Activated T-cell treated with anti-CD3 and anti-CD28 coated beads, Interleukin-2, amount 50 U/mL, for 4 hours (primary cell): Measurements from ENCODE around the gene BBS4. TPM values are rescaled to one million over a fixed set of nuclear protein-coding genes. Genes with fewer than 3 reads are reported as not detected.
"Not testable (repeated sequence)": the region's sequence is repeated elsewhere in the genome, so short reads cannot be mapped to it uniquely, and the experiment has no call there.

ENCODE experiments used
- ATAC-seq, 2 donors: fragments of 200-7000 bp; cut with Tn5 transposase; one replicate each; pipeline ENCODE4 v1.10.0; 2021
- DNase-seq: peaks from one replicate; pipeline ENCODE4 v3.0.0-alpha.2; 2020
- H3K27me3 Mint-ChIP-seq: one replicate; pipeline ENCODE4 v1.8.0; 2021; ENCODE audit warnings: low read depth, mixed read lengths
- H3K36me3 Mint-ChIP-seq: one replicate; pipeline ENCODE4 v1.8.0; 2022; ENCODE audit warnings: mixed read lengths; ENCODE audit not compliant: insufficient read depth
- H3K4me1 Mint-ChIP-seq: one replicate; pipeline ENCODE4 v1.8.0; 2021; ENCODE audit warnings: low read depth, mixed read lengths
- H3K4me3 Mint-ChIP-seq: one replicate; pipeline ENCODE4 v1.8.0; 2021; ENCODE audit warnings: mild to moderate bottlenecking, moderate library complexity, mixed read lengths
- H3K9me3 Mint-ChIP-seq: one replicate; pipeline ENCODE4 v1.8.0; 2021; ENCODE audit warnings: mixed read lengths
- total RNA-seq, 3 donors: library from RNA; stranded (reverse); gene quantifications; one replicate each; pipeline ENCODE4 v1.2.1, GENCODE V29; 2021

BBS4 gene
- total RNA-seq, 3 donors from 2014 or later, result 12.1 to 16.5 (median 15.0) TPM

- Mint-ChIP-seq H3K9me3 (no peaks in the 10 kb centered on the region), H3K4me3 (no peak overlapping the region), H3K4me1 (no peaks in the 10 kb centered on the region), H3K27me3 (peaks cover 24% of the 10 kb centered on the region), H3K36me3 (no peaks in the 10 kb centered on the region)
- DNase-seq (no peak), ATAC-seq (no peak)
These were observed 9.2 kb upstream of the BBS4 start for GRCh38 chr15:72676838-72677237.

DNA sequence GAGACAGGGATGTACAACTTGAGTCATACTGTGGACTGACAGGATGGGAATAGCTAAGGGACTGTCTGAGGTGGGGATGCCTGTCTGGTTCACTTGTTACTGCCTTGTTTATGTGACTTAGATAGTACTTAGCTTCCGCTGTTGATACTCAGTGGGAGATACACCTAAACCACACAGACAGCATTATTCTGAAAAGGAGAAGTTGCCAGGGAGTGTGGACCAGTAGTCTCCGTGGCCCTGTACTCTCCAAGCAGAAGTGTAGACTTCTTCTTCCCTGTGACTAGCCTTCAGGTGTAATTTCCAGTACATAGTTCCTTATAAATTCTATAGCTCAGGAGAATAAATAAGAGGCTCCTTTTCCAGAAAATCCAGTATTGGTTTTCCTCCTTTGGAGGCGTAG is 5.1 kb upstream of the BBS4 start:
- no peak for ATAC-seq

GRCh38 chr15:72682772-72683171 is 3.2 kb upstream of the BBS4 start:
- ATAC-seq, result no peak
- Mint-ChIP-seq H3K4me3 (no peak overlapping the region), H3K9me3 (no peaks in the 10 kb centered on the region), H3K27me3 (peaks cover 11% of the 10 kb centered on the region), H3K4me1 (peaks cover 9% of the 10 kb centered on the region), H3K36me3 (no peaks in the 10 kb centered on the region)
- no peak for DNase-seq

More for the DNA sequence above, 5.1 kb upstream of the BBS4 start:
- no peaks in the 10 kb centered on the region for H3K9me3 Mint-ChIP-seq
- H3K27me3 Mint-ChIP-seq, result peaks cover 23% of the 10 kb centered on the region
- no peak overlapping the region for H3K4me3 Mint-ChIP-seq
- H3K36me3 Mint-ChIP-seq, result no peaks in the 10 kb centered on the region
- DNase-seq, result no peak
- H3K4me1 Mint-ChIP-seq, result no peaks in the 10 kb centered on the region

- H3K27me3 Mint-ChIP-seq, result peaks cover 2% of the 10 kb centered on the region
- H3K9me3 Mint-ChIP-seq, result no peaks in the 10 kb centered on the region
- no peak for DNase-seq
- peak overlapping the region; percentile 95 for H3K4me3 Mint-ChIP-seq
- peaks cover 9% of the 10 kb centered on the region for H3K4me1 Mint-ChIP-seq
- no peak for ATAC-seq
- no peaks in the 10 kb centered on the region for H3K36me3 Mint-ChIP-seq
These were observed 594 bp upstream of the BBS4 start for GRCh38 chr15:72685301-72685924.

DNA sequence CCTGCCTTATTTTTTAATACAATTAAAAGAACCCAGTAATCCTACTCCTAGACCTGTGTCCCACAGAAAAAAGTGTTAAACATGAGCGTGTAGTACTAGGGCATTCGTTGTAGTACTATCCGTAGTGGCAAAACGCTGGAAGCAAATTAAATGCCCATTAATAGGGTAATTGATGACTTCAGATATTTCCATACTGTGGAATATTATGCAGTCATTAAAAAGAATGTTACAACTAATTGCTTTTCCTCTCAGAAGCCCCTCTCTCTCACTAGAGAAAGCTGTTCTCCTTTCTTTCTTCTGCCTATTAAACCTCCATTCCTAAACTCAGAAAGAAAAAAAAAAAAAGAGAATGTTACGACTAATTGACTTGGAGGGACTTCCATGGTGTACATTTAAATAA is 2.7 kb downstream of the BBS4 start:
- no peak for ATAC-seq
- Mint-ChIP-seq H3K9me3 (no peaks in the 10 kb centered on the region), H3K4me1 (peaks cover 9% of the 10 kb centered on the region), H3K36me3 (no peaks in the 10 kb centered on the region), H3K4me3 (no peak overlapping the region), H3K27me3 (no peaks in the 10 kb centered on the region)
- no peak for DNase-seq

DNA sequence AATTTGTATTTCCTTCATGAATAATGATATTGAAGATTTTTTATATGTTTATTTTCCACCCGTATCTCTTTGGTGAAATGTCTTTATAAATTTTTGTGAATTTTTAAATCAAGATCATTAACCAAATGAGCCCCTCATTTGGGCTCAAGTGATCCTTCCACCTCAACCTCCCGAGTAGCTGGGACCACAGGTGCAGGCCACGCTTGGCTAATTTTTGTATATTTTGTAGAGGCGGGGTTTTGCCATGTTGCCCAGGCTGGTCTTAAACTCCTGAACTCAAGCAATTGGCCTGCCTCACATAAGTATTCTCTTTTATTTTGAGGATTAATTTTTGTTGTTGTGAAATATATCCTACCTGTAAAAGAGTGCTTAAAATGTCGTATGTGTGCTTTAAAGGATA is 4.9 kb downstream of the BBS4 start:
- H3K27me3 Mint-ChIP-seq, result no peaks in the 10 kb centered on the region
- H3K4me3 Mint-ChIP-seq, result no peak overlapping the region
- no peaks in the 10 kb centered on the region for H3K9me3 Mint-ChIP-seq
- H3K36me3 Mint-ChIP-seq, result peaks cover 9% of the 10 kb centered on the region
- no peak for DNase-seq
- ATAC-seq, result no peak
- H3K4me1 Mint-ChIP-seq, result peaks cover 15% of the 10 kb centered on the region

DNA sequence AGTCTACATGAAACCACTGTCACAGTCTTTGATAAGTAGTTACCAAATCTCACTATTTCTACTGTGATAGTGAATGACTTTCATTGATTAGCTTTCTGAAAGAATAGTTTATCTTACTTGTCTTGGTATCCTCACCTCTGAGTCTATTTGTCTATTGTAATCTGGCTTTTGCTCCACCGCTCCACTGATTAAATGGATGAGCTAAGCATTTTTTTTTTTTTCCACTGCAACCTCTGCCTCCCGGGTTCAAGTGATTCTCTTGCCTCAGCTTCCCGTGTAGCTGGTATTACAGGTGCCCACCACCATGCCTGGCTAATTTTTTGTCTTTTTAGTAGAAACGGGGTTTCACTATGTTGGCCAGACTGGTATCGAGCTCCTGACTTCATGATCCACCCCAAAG is 12.9 kb downstream of the BBS4 start:
- no peak overlapping the region for H3K4me3 Mint-ChIP-seq
- ATAC-seq (no peak), DNase-seq (no peak)
- H3K27me3 Mint-ChIP-seq, result no peaks in the 10 kb centered on the region
- H3K36me3 Mint-ChIP-seq, result peaks cover 10% of the 10 kb centered on the region
- peaks cover 7% of the 10 kb centered on the region for H3K4me1 Mint-ChIP-seq
- H3K9me3 Mint-ChIP-seq, result no peaks in the 10 kb centered on the region

DNA sequence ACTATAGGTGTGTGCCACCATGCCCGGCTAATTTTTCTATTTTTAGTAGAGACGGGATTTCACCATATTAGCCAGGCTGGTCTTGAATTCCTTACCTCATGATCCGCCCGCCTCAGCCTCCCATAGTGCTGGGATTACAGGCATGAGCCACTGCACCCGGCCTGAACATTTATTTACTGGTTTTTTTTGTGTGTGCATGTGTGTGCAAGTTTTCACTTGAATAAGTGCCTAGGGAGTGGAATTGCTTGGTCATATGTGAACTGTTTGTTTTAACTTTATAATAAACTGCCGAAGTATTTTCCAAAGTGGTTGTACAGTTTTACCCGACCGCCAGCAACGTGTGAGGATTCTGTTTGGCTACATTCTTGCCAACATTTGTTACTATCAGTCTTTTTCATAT is 14.1 kb downstream of the BBS4 start:
- Mint-ChIP-seq H3K4me3 (no peak overlapping the region), H3K36me3 (peaks cover 4% of the 10 kb centered on the region), H3K9me3 (no peaks in the 10 kb centered on the region), H3K4me1 (peaks cover 5% of the 10 kb centered on the region), H3K27me3 (no peaks in the 10 kb centered on the region)
- DNase-seq (no peak), ATAC-seq (no peak)

DNA sequence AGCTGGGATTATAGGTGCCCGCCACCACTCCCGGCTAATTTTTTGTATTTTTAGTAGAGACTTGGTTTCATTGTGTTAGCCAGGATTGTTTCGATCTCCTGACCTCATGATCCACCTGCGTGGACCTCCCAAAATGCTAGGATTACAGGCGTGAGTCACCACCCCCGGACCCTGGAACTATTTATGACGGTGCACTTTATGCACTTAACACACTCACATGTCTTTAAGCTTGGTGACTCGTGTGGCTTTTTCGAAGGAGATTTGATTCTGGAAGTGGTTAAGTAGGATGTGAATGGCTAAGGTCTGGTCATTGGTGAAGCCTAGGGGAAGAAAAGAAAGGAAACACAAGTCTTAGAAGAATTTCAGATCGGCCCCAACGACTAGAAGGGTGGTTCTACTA is 20.3 kb downstream of the BBS4 start:
- DNase-seq (no peak), ATAC-seq (no peak)
- Mint-ChIP-seq H3K4me3 (no peak overlapping the region), H3K36me3 (peaks cover 5% of the 10 kb centered on the region), H3K4me1 (peaks cover 3% of the 10 kb centered on the region), H3K27me3 (no peaks in the 10 kb centered on the region), H3K9me3 (no peaks in the 10 kb centered on the region)

- H3K4me3 Mint-ChIP-seq, H3K27me3 Mint-ChIP-seq, H3K4me1 Mint-ChIP-seq, ATAC-seq, DNase-seq, H3K9me3 Mint-ChIP-seq: not testable (repeated sequence)
- H3K36me3 Mint-ChIP-seq, result peaks cover 10% of the 10 kb centered on the region
These were observed 22.7 kb downstream of the BBS4 start for GRCh38 chr15:72708551-72709303.

DNA sequence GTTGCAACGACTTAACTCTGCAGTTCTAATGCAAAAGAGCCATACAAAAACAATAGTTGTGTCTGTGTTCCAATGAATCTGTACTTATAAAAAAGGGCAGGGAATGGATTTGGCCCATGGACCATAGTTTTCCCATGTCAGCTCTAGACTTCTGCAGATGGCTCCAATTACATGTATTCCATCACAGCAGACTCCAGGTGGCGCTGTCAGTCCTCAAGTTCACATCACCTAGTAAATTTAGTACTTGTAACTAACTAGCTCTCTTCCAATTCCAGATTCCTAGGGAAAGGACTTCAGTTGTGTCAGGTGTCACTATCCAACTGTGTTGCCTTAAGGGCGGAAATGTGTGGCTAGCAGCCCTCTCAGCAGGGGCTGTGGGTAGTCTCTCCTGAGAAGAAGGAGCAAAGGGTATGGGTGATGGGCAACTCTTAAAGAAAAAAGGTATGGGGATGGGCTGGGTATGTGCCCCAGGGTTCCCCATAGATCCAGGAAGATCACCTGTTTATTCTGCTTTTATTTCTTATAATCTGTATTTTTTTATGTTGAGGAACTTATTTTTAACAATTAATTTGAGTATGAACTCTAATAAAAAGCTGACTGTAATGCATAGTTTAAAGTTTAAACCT is 36.2 kb downstream of the BBS4 start:
- Mint-ChIP-seq H3K4me3 (no peak overlapping the region), H3K4me1 (peaks cover 2% of the 10 kb centered on the region), H3K9me3 (no peaks in the 10 kb centered on the region), H3K36me3 (peaks cover 22% of the 10 kb centered on the region), H3K27me3 (no peaks in the 10 kb centered on the region)
- DNase-seq (peak; percentile 60), ATAC-seq (peak in 1 of 2 donors; percentile 40)

- ATAC-seq, result no peak
- Mint-ChIP-seq H3K36me3 (peaks cover 14% of the 10 kb centered on the region), H3K4me3 (no peak overlapping the region), H3K4me1 (peaks cover 2% of the 10 kb centered on the region), H3K9me3 (no peaks in the 10 kb centered on the region), H3K27me3 (no peaks in the 10 kb centered on the region)
- DNase-seq, result no peak
These were observed 38.0 kb downstream of the BBS4 start for GRCh38 chr15:72724028-72724427.

DNA sequence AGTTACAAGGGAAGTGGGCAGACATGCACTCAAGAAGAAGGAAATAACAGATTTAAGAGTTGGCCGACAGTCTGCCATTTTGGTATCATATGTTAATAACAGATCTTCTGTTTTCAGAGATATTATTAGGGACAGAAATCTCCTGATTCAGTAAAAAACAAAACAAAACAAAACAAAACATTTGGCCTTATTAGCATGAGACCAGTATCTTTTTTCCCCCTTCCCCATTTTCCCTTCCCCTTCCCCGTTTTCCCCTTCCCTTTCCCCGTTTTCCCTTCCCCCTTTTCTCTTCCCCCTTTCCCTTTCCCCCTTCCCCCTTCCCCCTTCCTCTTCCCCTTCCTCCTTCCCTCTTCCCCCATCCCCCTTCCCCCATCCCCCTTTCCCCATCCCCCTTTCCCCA is 39.4 kb downstream of the BBS4 start:
- no peaks in the 10 kb centered on the region for H3K27me3 Mint-ChIP-seq
- ATAC-seq (no peak), DNase-seq (no peak)
- peaks cover 14% of the 10 kb centered on the region for H3K36me3 Mint-ChIP-seq
- no peaks in the 10 kb centered on the region for H3K9me3 Mint-ChIP-seq
- H3K4me3 Mint-ChIP-seq, result no peak overlapping the region
- peaks cover 2% of the 10 kb centered on the region for H3K4me1 Mint-ChIP-seq

DNA sequence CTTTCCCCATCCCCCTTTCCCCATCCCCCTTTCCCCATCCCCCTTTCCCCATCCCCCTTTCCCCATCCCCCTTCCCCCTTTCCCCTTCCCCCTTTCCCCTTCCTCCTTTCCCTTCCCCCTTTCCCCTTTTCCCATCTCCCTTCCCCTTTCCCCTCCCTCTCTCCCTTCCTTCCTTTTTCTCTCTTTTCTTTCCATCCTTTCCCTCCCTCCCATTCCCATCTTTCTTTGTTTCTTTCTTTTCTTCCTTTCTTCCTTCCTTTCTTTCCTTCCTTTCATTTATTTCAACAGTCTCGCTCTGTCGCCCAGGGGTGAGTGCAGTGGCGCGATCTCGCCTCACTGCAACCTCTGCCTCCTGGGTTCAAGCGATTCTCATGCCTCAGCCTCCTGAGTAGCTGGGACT is 39.8 kb downstream of the BBS4 start:
- not testable (repeated sequence) for ATAC-seq, H3K4me3 Mint-ChIP-seq, DNase-seq, H3K27me3 Mint-ChIP-seq, H3K9me3 Mint-ChIP-seq, H3K4me1 Mint-ChIP-seq
- peaks cover 14% of the 10 kb centered on the region for H3K36me3 Mint-ChIP-seq

DNA sequence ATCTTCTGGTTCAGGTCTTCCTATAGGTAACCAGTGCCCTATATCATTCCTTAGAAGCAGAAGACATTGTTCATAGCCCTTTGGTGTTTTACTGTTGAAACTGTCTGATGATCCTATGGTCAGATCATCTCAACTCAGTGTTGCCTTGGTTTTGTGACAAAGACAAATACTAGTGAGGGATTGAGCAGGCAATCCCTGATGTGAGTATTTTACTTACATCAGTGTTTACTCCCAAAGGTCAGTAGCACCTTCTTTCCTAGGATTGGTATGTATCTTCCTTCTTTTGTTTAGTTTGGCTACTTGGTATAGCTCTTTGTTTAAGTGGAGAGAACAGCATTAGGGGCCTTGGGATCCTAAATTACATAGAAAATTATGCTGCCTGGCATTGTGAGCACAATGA is 41.1 kb downstream of the BBS4 start:
- H3K27me3 Mint-ChIP-seq, result no peaks in the 10 kb centered on the region
- H3K4me3 Mint-ChIP-seq, result no peak overlapping the region
- ATAC-seq, result no peak
- DNase-seq, result no peak
- H3K9me3 Mint-ChIP-seq, result no peaks in the 10 kb centered on the region
- H3K36me3 Mint-ChIP-seq, result peaks cover 21% of the 10 kb centered on the region
- peaks cover 1% of the 10 kb centered on the region for H3K4me1 Mint-ChIP-seq
